SK-N-SH treated with all-trans-retinoic acid at 6 μM for 48 hours (cell line): ENCODE measurements around the gene VWA5B2.
A peak's percentile ranks its signal among the peaks of the same experiment; 100 is the strongest.

ENCODE experiments used
- ATAC-seq: fragments of 200-7000 bp; cut with Tn5 transposase; 3 replicates; pipeline ENCODE4 v1.9.1; 2020; ENCODE audit warnings: mild to moderate bottlenecking, moderate library complexity
- ARNTL ChIP-seq: fragments of 450-650 bp; formaldehyde crosslinking; IDR thresholded peaks from 2 replicates; pipeline ENCODE4 v1.5.0; 2020; ENCODE audit warnings: low read depth, mild to moderate bottlenecking, moderate library complexity, borderline replicate concordance
- BACH2 ChIP-seq: fragments of 250-450 bp; sonication (Bioruptor Pico); IDR thresholded peaks from 2 replicates; pipeline ENCODE4 v1.9.0; 2021; ENCODE audit warnings: mild to moderate bottlenecking, borderline replicate concordance
- CSDC2 ChIP-seq: fragments of 250-450 bp; sonication (Bioruptor Pico); IDR thresholded peaks from 2 replicates; pipeline ENCODE4 v1.5.0; 2020; ENCODE audit warnings: mild to moderate bottlenecking, moderate library complexity
- ESRRG ChIP-seq: fragments of 250-450 bp; sonication (Bioruptor Pico); IDR thresholded peaks from 2 replicates; pipeline ENCODE4 v1.6.1; 2021; ENCODE audit warnings: mild to moderate bottlenecking
- GLIS3 ChIP-seq: fragments of 250-450 bp; sonication (Bioruptor Pico); IDR thresholded peaks from 2 replicates; pipeline ENCODE4 v1.5.0; 2020; ENCODE audit warnings: mild to moderate bottlenecking, moderate library complexity
- ISL1 ChIP-seq: fragments of 250-450 bp; sonication (Bioruptor Pico); IDR thresholded peaks from 2 replicates; pipeline ENCODE4 v2.1.2; 2022; ENCODE audit warnings: mild to moderate bottlenecking, moderate library complexity
- OSR1 ChIP-seq: fragments of 250-450 bp; sonication (Bioruptor Pico); IDR thresholded peaks from 2 replicates; pipeline ENCODE4 v1.8.0; 2022; ENCODE audit warnings: moderate library complexity, mild to moderate bottlenecking, inconsistent platforms
- PATZ1 ChIP-seq: fragments of 250-450 bp; sonication (Bioruptor Pico); IDR thresholded peaks from 2 replicates; pipeline ENCODE4 v1.8.0; 2020; ENCODE audit warnings: mild to moderate bottlenecking, moderate library complexity, borderline replicate concordance
- POU6F1 ChIP-seq: fragments of 250-450 bp; sonication (Bioruptor Pico); IDR thresholded peaks from 2 replicates; pipeline ENCODE4 v1.8.0; 2021; ENCODE audit warnings: low read depth, mild to moderate bottlenecking, moderate library complexity, borderline replicate concordance
- PPARA ChIP-seq: fragments of 250-450 bp; sonication (Bioruptor Pico); IDR thresholded peaks from 2 replicates; pipeline ENCODE4 v1.5.0; 2020; ENCODE audit warnings: mild to moderate bottlenecking, borderline replicate concordance
- RARB ChIP-seq: fragments of 250-450 bp; sonication (Bioruptor Pico); IDR thresholded peaks from 2 replicates; pipeline ENCODE4 v1.8.0; 2021; ENCODE audit warnings: mild to moderate bottlenecking, moderate library complexity
- SNAI2 ChIP-seq: fragments of 250-450 bp; sonication (Bioruptor Pico); IDR thresholded peaks from 2 replicates; pipeline ENCODE4 v1.5.0; 2020; ENCODE audit warnings: mild to moderate bottlenecking, moderate library complexity
- TCF4 ChIP-seq: fragments of 250-450 bp; sonication (Bioruptor Pico); IDR thresholded peaks from 2 replicates; pipeline ENCODE4 v1.8.0; 2021; ENCODE audit warnings: mild to moderate bottlenecking, moderate library complexity, borderline replicate concordance
- TOX ChIP-seq: fragments of 250-450 bp; sonication (Bioruptor Pico); IDR thresholded peaks from 2 replicates; pipeline ENCODE4 v1.8.0; 2021; ENCODE audit warnings: mild to moderate bottlenecking, moderate library complexity, borderline replicate concordance
- ZC3H10 ChIP-seq: fragments of 250-450 bp; sonication (Bioruptor Pico); IDR thresholded peaks from 2 replicates; pipeline ENCODE4 v1.5.1; 2021; ENCODE audit warnings: mild to moderate bottlenecking, moderate library complexity
- ZFP3 ChIP-seq: fragments of 250-450 bp; sonication (Bioruptor Pico); IDR thresholded peaks from 2 replicates; pipeline ENCODE4 v1.5.0; 2020; ENCODE audit warnings: mild to moderate bottlenecking, moderate library complexity
- ZFP30 ChIP-seq: fragments of 450-650 bp; formaldehyde crosslinking; IDR thresholded peaks from 2 replicates; pipeline ENCODE4 v1.5.0; 2022; ENCODE audit warnings: mild to moderate bottlenecking, moderate library complexity
- ZNF565 ChIP-seq: fragments of 450-650 bp; formaldehyde crosslinking; conservative IDR thresholded peaks from 2 replicates; pipeline ENCODE4 v1.5.0; 2020; ENCODE audit warnings: low read depth, mild to moderate bottlenecking, moderate library complexity
- ZNF70 ChIP-seq: fragments of 450-650 bp; formaldehyde crosslinking; IDR thresholded peaks from 2 replicates; pipeline ENCODE4 v1.5.0; 2020; ENCODE audit warnings: mild to moderate bottlenecking, moderate library complexity
- ZNF8 ChIP-seq: fragments of 450-650 bp; formaldehyde crosslinking; IDR thresholded peaks from 2 replicates; pipeline ENCODE4 v1.5.0; 2020; ENCODE audit warnings: mild to moderate bottlenecking, moderate library complexity
- TF ChIP-seq, protein P1 (sequence below): fragments of 250-450 bp; sonication (Bioruptor Pico); IDR thresholded peaks from 2 replicates; pipeline ENCODE4 v1.5.0; 2020; ENCODE audit warnings: mild to moderate bottlenecking, moderate library complexity
- TF ChIP-seq, protein P2 (sequence below): fragments of 250-450 bp; sonication (Bioruptor Pico); IDR thresholded peaks from 2 replicates; pipeline ENCODE4 v1.5.1; 2020; ENCODE audit warnings: low read depth, mild to moderate bottlenecking, moderate library complexity
- TF ChIP-seq, protein P3 (sequence below): fragments of 250-450 bp; sonication (Bioruptor Pico); IDR thresholded peaks from 2 replicates; pipeline ENCODE4 v1.5.1; 2021; ENCODE audit warnings: mild to moderate bottlenecking, moderate library complexity

The VWA5B2 gene

GRCh38 chr3:184184546-184185230 is 44.7 kb upstream of the VWA5B2 start:
- TF ChIP-seq GLIS3 (CRISPR knock-in tag) (no peak), TCF4 (CRISPR knock-in tag) (no peak), ZFP30 (CRISPR knock-in tag) (no peak), ZNF8 (CRISPR knock-in tag) (no peak), ESRRG (CRISPR knock-in tag) (no peak), TOX (CRISPR knock-in tag) (no peak), ISL1 (no peak), POU6F1 (CRISPR knock-in tag) (no peak), PPARA (CRISPR knock-in tag) (no peak), BACH2 (CRISPR knock-in tag) (no peak), ZNF70 (CRISPR knock-in tag) (no peak)
- TF ChIP-seq, protein P1, sequence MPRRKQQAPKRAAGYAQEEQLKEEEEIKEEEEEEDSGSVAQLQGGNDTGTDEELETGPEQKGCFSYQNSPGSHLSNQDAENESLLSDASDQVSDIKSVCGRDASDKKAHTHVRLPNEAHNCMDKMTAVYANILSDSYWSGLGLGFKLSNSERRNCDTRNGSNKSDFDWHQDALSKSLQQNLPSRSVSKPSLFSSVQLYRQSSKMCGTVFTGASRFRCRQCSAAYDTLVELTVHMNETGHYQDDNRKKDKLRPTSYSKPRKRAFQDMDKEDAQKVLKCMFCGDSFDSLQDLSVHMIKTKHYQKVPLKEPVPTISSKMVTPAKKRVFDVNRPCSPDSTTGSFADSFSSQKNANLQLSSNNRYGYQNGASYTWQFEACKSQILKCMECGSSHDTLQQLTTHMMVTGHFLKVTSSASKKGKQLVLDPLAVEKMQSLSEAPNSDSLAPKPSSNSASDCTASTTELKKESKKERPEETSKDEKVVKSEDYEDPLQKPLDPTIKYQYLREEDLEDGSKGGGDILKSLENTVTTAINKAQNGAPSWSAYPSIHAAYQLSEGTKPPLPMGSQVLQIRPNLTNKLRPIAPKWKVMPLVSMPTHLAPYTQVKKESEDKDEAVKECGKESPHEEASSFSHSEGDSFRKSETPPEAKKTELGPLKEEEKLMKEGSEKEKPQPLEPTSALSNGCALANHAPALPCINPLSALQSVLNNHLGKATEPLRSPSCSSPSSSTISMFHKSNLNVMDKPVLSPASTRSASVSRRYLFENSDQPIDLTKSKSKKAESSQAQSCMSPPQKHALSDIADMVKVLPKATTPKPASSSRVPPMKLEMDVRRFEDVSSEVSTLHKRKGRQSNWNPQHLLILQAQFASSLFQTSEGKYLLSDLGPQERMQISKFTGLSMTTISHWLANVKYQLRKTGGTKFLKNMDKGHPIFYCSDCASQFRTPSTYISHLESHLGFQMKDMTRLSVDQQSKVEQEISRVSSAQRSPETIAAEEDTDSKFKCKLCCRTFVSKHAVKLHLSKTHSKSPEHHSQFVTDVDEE: no peak
- TF ChIP-seq, all 23 proteins: peak for 0
- ATAC-seq: no peak

DNA sequence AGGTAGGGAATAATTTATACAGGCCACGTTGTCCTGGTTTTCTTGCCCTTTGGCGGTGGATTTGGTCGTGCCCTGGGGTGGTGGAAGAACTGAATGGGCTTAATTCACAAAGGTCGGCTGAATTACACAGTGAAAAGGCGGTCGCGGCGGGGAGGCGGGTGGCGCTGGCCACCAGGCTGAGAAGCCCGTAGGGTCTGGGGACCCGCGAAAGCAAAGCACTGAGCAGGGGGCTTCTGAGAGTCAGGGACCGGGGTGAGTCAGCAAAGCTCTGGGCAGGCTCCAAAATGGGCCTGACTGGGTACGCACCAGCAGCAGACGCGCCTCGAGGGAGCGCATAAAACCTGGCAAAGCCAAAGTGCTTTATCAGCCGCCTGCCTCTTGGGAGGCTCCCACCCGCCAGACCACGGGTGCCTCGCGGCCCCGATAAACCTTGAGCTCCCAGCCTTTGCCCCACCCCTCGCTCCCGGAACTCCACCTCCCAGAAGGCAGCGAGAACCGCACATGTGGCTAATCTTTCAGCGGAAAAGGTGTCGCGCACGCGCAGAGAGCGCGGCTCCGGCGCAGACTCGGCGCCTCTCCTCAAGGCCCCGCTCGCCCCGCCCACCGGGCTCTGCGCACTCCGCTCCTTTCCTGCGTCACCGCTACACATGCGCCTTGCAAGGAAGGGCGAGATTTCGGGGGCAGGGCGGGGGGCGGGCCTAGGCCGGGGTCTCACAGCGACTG is 43.8 kb upstream of the VWA5B2 start:
- TF ChIP-seq GLIS3 (CRISPR knock-in tag) (peak; percentile 87), ZC3H10 (CRISPR knock-in tag) (no peak), ZNF8 (CRISPR knock-in tag) (0 out of 2 replicates have a peak, but pooled peaks have one; percentile 11), ESRRG (CRISPR knock-in tag) (no peak), ISL1 (no peak), ZFP3 (no peak), OSR1 (no peak), ZNF70 (CRISPR knock-in tag) (no peak), CSDC2 (no peak; the same call in 1 of the 2 replicates), ZNF565 (CRISPR knock-in tag) (no peak), BACH2 (CRISPR knock-in tag) (no peak), PATZ1 (CRISPR knock-in tag) (no peak), RARB (CRISPR knock-in tag) (no peak), TOX (CRISPR knock-in tag) (peak; percentile 42; the same call in 1 of the 2 replicates), ARNTL (CRISPR knock-in tag) (no peak), POU6F1 (CRISPR knock-in tag) (no peak), SNAI2 (CRISPR knock-in tag) (0 out of 2 replicates have a peak, but pooled peaks have one; percentile 50), TCF4 (CRISPR knock-in tag) (no peak; the same call in 1 of the 2 replicates)
- TF ChIP-seq, protein P2, sequence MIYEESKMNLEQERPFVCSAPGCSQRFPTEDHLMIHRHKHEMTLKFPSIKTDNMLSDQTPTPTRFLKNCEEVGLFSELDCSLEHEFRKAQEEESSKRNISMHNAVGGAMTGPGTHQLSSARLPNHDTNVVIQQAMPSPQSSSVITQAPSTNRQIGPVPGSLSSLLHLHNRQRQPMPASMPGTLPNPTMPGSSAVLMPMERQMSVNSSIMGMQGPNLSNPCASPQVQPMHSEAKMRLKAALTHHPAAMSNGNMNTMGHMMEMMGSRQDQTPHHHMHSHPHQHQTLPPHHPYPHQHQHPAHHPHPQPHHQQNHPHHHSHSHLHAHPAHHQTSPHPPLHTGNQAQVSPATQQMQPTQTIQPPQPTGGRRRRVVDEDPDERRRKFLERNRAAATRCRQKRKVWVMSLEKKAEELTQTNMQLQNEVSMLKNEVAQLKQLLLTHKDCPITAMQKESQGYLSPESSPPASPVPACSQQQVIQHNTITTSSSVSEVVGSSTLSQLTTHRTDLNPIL: no peak
- TF ChIP-seq, protein P3, sequence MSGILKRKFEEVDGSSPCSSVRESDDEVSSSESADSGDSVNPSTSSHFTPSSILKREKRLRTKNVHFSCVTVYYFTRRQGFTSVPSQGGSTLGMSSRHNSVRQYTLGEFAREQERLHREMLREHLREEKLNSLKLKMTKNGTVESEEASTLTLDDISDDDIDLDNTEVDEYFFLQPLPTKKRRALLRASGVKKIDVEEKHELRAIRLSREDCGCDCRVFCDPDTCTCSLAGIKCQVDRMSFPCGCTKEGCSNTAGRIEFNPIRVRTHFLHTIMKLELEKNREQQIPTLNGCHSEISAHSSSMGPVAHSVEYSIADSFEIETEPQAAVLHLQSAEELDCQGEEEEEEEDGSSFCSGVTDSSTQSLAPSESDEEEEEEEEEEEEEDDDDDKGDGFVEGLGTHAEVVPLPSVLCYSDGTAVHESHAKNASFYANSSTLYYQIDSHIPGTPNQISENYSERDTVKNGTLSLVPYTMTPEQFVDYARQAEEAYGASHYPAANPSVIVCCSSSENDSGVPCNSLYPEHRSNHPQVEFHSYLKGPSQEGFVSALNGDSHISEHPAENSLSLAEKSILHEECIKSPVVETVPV (CRISPR knock-in tag): no peak
- TF ChIP-seq, protein P1: peak; percentile 52; the same call in 1 of the 2 replicates
- peak; percentile 94 for ATAC-seq
